ENCODE data around the gene TLR8.

The TLR8 gene

GRCh38 chrX:12894074-12895030 lies 12.1 kb upstream of the TLR8 start:
- no peaks in the 10 kb centered on the region for H3K4me1 ChIP-seq (ENCODE audit: insufficient read depth, poor library complexity, severe bottlenecking)
- no peak overlapping the region for H3K4me3 ChIP-seq (ENCODE audit: severe bottlenecking)
- ATAC-seq (ENCODE audit: low read depth) = no peak
- H3K27ac ChIP-seq (ENCODE audit: poor library complexity, severe bottlenecking) = no peak overlapping the region
- H3K36me3 ChIP-seq (ENCODE audit: low read depth) = no peaks in the 10 kb centered on the region
- no peaks in the 10 kb centered on the region for H3K27me3 ChIP-seq (ENCODE audit: insufficient read depth, poor library complexity, severe bottlenecking)
- H3K9me3 ChIP-seq (ENCODE audit: severe bottlenecking) = no peaks in the 10 kb centered on the region
- peak; percentile 48 for TF ChIP-seq CTCF (IDR thresholded peaks at IDR 0.05; ENCODE audit: poor library complexity, severe bottlenecking)
- DNase-seq (ENCODE audit: low spot score) = no peak

GRCh38 chrX:12895866-12896265 lies 10.6 kb upstream of the TLR8 start:
- no peak for DNase-seq (ENCODE audit: low spot score)
- no peaks in the 10 kb centered on the region for H3K27me3 ChIP-seq (ENCODE audit: insufficient read depth, poor library complexity, severe bottlenecking)
- no peaks in the 10 kb centered on the region for H3K36me3 ChIP-seq (ENCODE audit: low read depth)
- H3K27ac ChIP-seq (ENCODE audit: poor library complexity, severe bottlenecking) = no peak overlapping the region
- no peak overlapping the region for H3K4me3 ChIP-seq (ENCODE audit: severe bottlenecking)
- no peaks in the 10 kb centered on the region for H3K4me1 ChIP-seq (ENCODE audit: insufficient read depth, poor library complexity, severe bottlenecking)
- no peaks in the 10 kb centered on the region for H3K9me3 ChIP-seq (ENCODE audit: severe bottlenecking)
- no peak for ATAC-seq (ENCODE audit: low read depth)
- no peak for TF ChIP-seq CTCF (IDR thresholded peaks at IDR 0.05; ENCODE audit: poor library complexity, severe bottlenecking)

- Histone ChIP-seq H3K36me3 (ENCODE audit: low read depth) (no peaks in the 10 kb centered on the region), H3K9me3 (ENCODE audit: severe bottlenecking) (no peaks in the 10 kb centered on the region), H3K4me3 (ENCODE audit: severe bottlenecking) (no peak overlapping the region), H3K27me3 (ENCODE audit: insufficient read depth, poor library complexity, severe bottlenecking) (no peaks in the 10 kb centered on the region), H3K4me1 (ENCODE audit: insufficient read depth, poor library complexity, severe bottlenecking) (no peaks in the 10 kb centered on the region), H3K27ac (ENCODE audit: poor library complexity, severe bottlenecking) (no peak overlapping the region)
- ATAC-seq (ENCODE audit: low read depth) (no peak), DNase-seq (ENCODE audit: low spot score) (no peak)
- TF ChIP-seq CTCF (IDR thresholded peaks at IDR 0.05; ENCODE audit: poor library complexity, severe bottlenecking) = no peak
Measured at GRCh38 chrX:12896935-12897334, 9.5 kb upstream of the TLR8 start.

- Histone ChIP-seq H3K36me3 (ENCODE audit: low read depth) (no peaks in the 10 kb centered on the region), H3K27ac (ENCODE audit: poor library complexity, severe bottlenecking) (no peak overlapping the region), H3K4me3 (ENCODE audit: severe bottlenecking) (no peak overlapping the region), H3K4me1 (ENCODE audit: insufficient read depth, poor library complexity, severe bottlenecking) (no peaks in the 10 kb centered on the region), H3K27me3 (ENCODE audit: insufficient read depth, poor library complexity, severe bottlenecking) (no peaks in the 10 kb centered on the region), H3K9me3 (ENCODE audit: severe bottlenecking) (no peaks in the 10 kb centered on the region)
- no peak for DNase-seq (ENCODE audit: low spot score)
- no peak for ATAC-seq (ENCODE audit: low read depth)
- TF ChIP-seq CTCF (IDR thresholded peaks at IDR 0.05; ENCODE audit: poor library complexity, severe bottlenecking) = no peak
Measured at GRCh38 chrX:12898073-12898472, 8.3 kb upstream of the TLR8 start.

GRCh38 chrX:12899506-12899905 lies 6.9 kb upstream of the TLR8 start:
- H3K27me3 ChIP-seq (ENCODE audit: insufficient read depth, poor library complexity, severe bottlenecking) = no peaks in the 10 kb centered on the region
- DNase-seq (ENCODE audit: low spot score) (no peak), ATAC-seq (ENCODE audit: low read depth) (no peak)
- no peaks in the 10 kb centered on the region for H3K36me3 ChIP-seq (ENCODE audit: low read depth)
- TF ChIP-seq CTCF (IDR thresholded peaks at IDR 0.05; ENCODE audit: poor library complexity, severe bottlenecking) = no peak
- H3K4me3 ChIP-seq (ENCODE audit: severe bottlenecking) = no peak overlapping the region
- H3K27ac ChIP-seq (ENCODE audit: poor library complexity, severe bottlenecking) = no peak overlapping the region
- H3K9me3 ChIP-seq (ENCODE audit: severe bottlenecking) = no peaks in the 10 kb centered on the region
- H3K4me1 ChIP-seq (ENCODE audit: insufficient read depth, poor library complexity, severe bottlenecking) = no peaks in the 10 kb centered on the region

All from RWPE2 (cell line).